GM18519 (cell line): ENCODE results near the gene TECRL.

Source experiments
- ATAC-seq: cut with Tn5 transposase; IDR thresholded peaks from one replicate; pipeline ENCODE4 v1.9.1; 2021; ENCODE audit warnings: mild to moderate bottlenecking, moderate library complexity; ENCODE audit not compliant: unreplicated experiment, low FRiP score

Gene TECRL

GRCh38 chr4:64330143-64330542, 79.1 kb downstream of the TECRL start:
- no peak for ATAC-seq

- ATAC-seq, result no peak
Observed at GRCh38 chr4:64327237-64327636, 82.0 kb downstream of the TECRL start.

- no peak for ATAC-seq
Observed at GRCh38 chr4:64326507-64326906, 82.7 kb downstream of the TECRL start.

- ATAC-seq, result no peak
Observed at GRCh38 chr4:64306255-64306565, 103.0 kb downstream of the TECRL start.

GRCh38 chr4:64305565-64306254, 103.5 kb downstream of the TECRL start:
- ATAC-seq, result no peak

GRCh38 chr4:64272432-64272831, 136.8 kb downstream of the TECRL start:
- ATAC-seq, result no peak

GRCh38 chr4:64271601-64272081, 137.6 kb downstream of the TECRL start:
- ATAC-seq, result no peak

GRCh38 chr4:64266669-64267068, 142.6 kb downstream of the TECRL start:
- ATAC-seq, result no peak

GRCh38 chr4:64266263-64266662, 143.0 kb downstream of the TECRL start:
- no peak for ATAC-seq

- ATAC-seq, result no peak
Observed at GRCh38 chr4:64251781-64252180, 157.5 kb downstream of the TECRL start.

GRCh38 chr4:64250488-64250887, 158.8 kb downstream of the TECRL start:
- no peak for ATAC-seq

- ATAC-seq, result no peak
Observed at GRCh38 chr4:64250061-64250460, 159.2 kb downstream of the TECRL start.

- ATAC-seq, result no peak
Observed at GRCh38 chr4:64248186-64248585, 161.1 kb downstream of the TECRL start.

GRCh38 chr4:64230709-64231310, 178.4 kb downstream of the TECRL start:
- no peak for ATAC-seq
